ENCODE measurements around the gene DAPK1.

DAPK1 gene

GRCh38 chr9:87465816-87466215 is 31.9 kb upstream of the DAPK1 start:
- ChIA-PET POLR2A (interaction anchor here (1.1 kb wide), 1 partner anchor 11 kb away, joined by 3 read pairs; no protein-coding TSS in a partner anchor), CTCF (interaction anchor here (0.8 to 2.0 kb wide), 3 partner anchors 16 to 212 kb away, joined by 3 to 7 read pairs (median 3); partner anchors contain the start of gene DAPK1)
- no peak for TF ChIP-seq CTCF (IDR thresholded peaks at IDR 0.05; ENCODE audit: control extremely low read depth, extremely low read depth, low read depth, missing control alignments)
- no peak for DNase-seq (ENCODE audit: extremely low spot score)

- DNase-seq (ENCODE audit: extremely low spot score), result no peak
- ChIA-PET POLR2A (no interaction called here), CTCF (no interaction called here)
- no peak for TF ChIP-seq CTCF (IDR thresholded peaks at IDR 0.05; ENCODE audit: control extremely low read depth, extremely low read depth, low read depth, missing control alignments)
Measured at GRCh38 chr9:87467187-87467586, 30.5 kb upstream of the DAPK1 start.

GRCh38 chr9:87469793-87470465 is 27.7 kb upstream of the DAPK1 start:
- ChIA-PET CTCF (interaction anchor here (1.0 to 2.1 kb wide), 5 partner anchors 10 to 27 kb away, joined by 3 to 5 read pairs (median 4); no protein-coding TSS in a partner anchor), POLR2A (no interaction called here)
- no peak for TF ChIP-seq CTCF (IDR thresholded peaks at IDR 0.05; ENCODE audit: control extremely low read depth, extremely low read depth, low read depth, missing control alignments)
- no peak for DNase-seq (ENCODE audit: extremely low spot score)

GRCh38 chr9:87471746-87472145 is 25.9 kb upstream of the DAPK1 start:
- DNase-seq (ENCODE audit: extremely low spot score), result no peak
- CTCF ChIA-PET, result no interaction called here
- POLR2A ChIA-PET, result no interaction called here
- TF ChIP-seq CTCF (IDR thresholded peaks at IDR 0.05; ENCODE audit: control extremely low read depth, extremely low read depth, low read depth, missing control alignments), result no peak

GRCh38 chr9:87475463-87475862 is 22.2 kb upstream of the DAPK1 start:
- no peak for DNase-seq (ENCODE audit: extremely low spot score)

More at GRCh38 chr9:87475463-87475862, 22.2 kb upstream of the DAPK1 start:
- TF ChIP-seq CTCF (IDR thresholded peaks at IDR 0.05; ENCODE audit: control extremely low read depth, extremely low read depth, low read depth, missing control alignments), result no peak
- ChIA-PET POLR2A (no interaction called here), CTCF (interaction anchor here (1.4 to 2.2 kb wide), 2 partner anchors 12 to 188 kb away, joined by 3 to 8 read pairs; no protein-coding TSS in a partner anchor)
